ENCODE measurements around the gene FAP. TPM values are rescaled to one million over a fixed set of nuclear protein-coding genes. Genes with fewer than 3 reads are reported as not detected.

Gene FAP
- polyA plus RNA-seq, 1 donor = 58.1 TPM

- DNase-seq (ENCODE audit: low read depth) = no peak
These were observed 117.1 kb downstream of the FAP start for GRCh38 chr2:162126111-162126519.

GRCh38 chr2:162125138-162125537 is 118.1 kb downstream of the FAP start:
- no peak for DNase-seq (ENCODE audit: low read depth)

GRCh38 chr2:162123806-162124758 is 119.2 kb downstream of the FAP start:
- peak; percentile 54 for DNase-seq (ENCODE audit: low read depth)

Other genes starting within 250 kb of the FAP start
- gene DPP4, start 169.2 kb downstream of the FAP start, polyA plus RNA-seq (ENCODE audit: insufficient read length) = 8.5 TPM
- 15.6 TPM for gene GCG, start 91.2 kb downstream of the FAP start, polyA plus RNA-seq (ENCODE audit: insufficient read length)
- 2.3 TPM for gene IFIH1, start 75.2 kb upstream of the FAP start, polyA plus RNA-seq (ENCODE audit: insufficient read length)
- 12.0 TPM for gene GCA, start 100.7 kb upstream of the FAP start, polyA plus RNA-seq (ENCODE audit: insufficient read length)